Caco-2 (cell line): ENCODE measurements around the gene TAF15. TPM values are rescaled to one million over a fixed set of nuclear protein-coding genes. Genes with fewer than 3 reads are reported as not detected.

Experiments used
- BruUV-seq: library from RNA; stranded (reverse); fragments of 400-500 nt; replicated peaks from 2 replicates; lab custom pipeline; 2021; lab: Mats Ljungman, UMichigan
- CTCF ChIA-PET: fragments of 300-600 bp; sonication (Branson Sonifier 250); formaldehyde crosslinking; loops from one replicate; lab custom pipeline; 2022; ENCODE audit warnings: antibody characterized with exemption; lab: Charles Lee
- POLR2A ChIA-PET: fragments of 300-600 bp; sonication (Branson Sonifier 250); formaldehyde crosslinking; loops from one replicate; lab custom pipeline; 2022; ENCODE audit warnings: antibody characterized with exemption; lab: Charles Lee
- DNase-seq, 2 experiments: peaks; one replicate each; pipeline versions ENCODE4 v3.0.0 to v3.0.0-alpha.2; 2020 to 2022
- H3K27me3 ChIP-seq: replicated peaks from 2 replicates; pipeline ENCODE4 v1.6.0; 2011; ENCODE audit warnings: low read length; ENCODE audit not compliant: control insufficient read depth, insufficient read depth
- H3K36me3 ChIP-seq: 2 replicates; pipeline ENCODE4 v1.5.1; 2011; ENCODE audit warnings: low read length; ENCODE audit not compliant: control insufficient read depth, insufficient read depth
- H3K4me1 ChIP-seq: fragments of 250-450 bp; sonication (Bioruptor Pico); 2 replicates; pipeline ENCODE4 v1.5.1; 2020; ENCODE audit warnings: mild to moderate bottlenecking
- H3K4me3 ChIP-seq: 2 replicates; pipeline ENCODE4 v1.5.1; 2011; ENCODE audit warnings: low read depth, mild to moderate bottlenecking, control low read depth, low read length
- H3K9me3 ChIP-seq: fragments of 250-450 bp; sonication (Bioruptor Pico); 2 replicates; pipeline ENCODE4 v1.5.1; 2020; ENCODE audit warnings: mild to moderate bottlenecking, moderate library complexity
- H3K27ac Mint-ChIP-seq: one replicate; pipeline ENCODE4 v1.8.0; 2022; ENCODE audit warnings: mixed read lengths; ENCODE audit not compliant: unreplicated experiment
- H3K27me3 Mint-ChIP-seq: one replicate; pipeline ENCODE4 v1.8.0; 2022; ENCODE audit warnings: mixed read lengths; ENCODE audit not compliant: insufficient read depth, unreplicated experiment
- H3K36me3 Mint-ChIP-seq: one replicate; pipeline ENCODE4 v1.8.0; 2022; ENCODE audit warnings: mild to moderate bottlenecking, mixed read lengths; ENCODE audit not compliant: insufficient read depth, unreplicated experiment
- H3K4me1 Mint-ChIP-seq: one replicate; pipeline ENCODE4 v1.8.0; 2022; ENCODE audit warnings: low read depth, mixed read lengths; ENCODE audit not compliant: unreplicated experiment
- H3K4me3 Mint-ChIP-seq: one replicate; pipeline ENCODE4 v1.8.0; 2022; ENCODE audit warnings: mild to moderate bottlenecking, moderate library complexity, mixed read lengths; ENCODE audit not compliant: unreplicated experiment
- H3K9me3 Mint-ChIP-seq: one replicate; pipeline ENCODE4 v1.8.0; 2022; ENCODE audit warnings: mixed read lengths; ENCODE audit not compliant: unreplicated experiment
- CTCF ChIP-seq, 2 experiments: fragments of 200-600 bp in 1 of 2; IDR thresholded peaks; 1 replicate in 1 of 2; 2 replicates in 1 of 2; pipeline versions ENCODE4 v1.5.1 to v1.8.0; 2011 to 2022; ENCODE audit warnings: antibody characterized with exemption in 1 of 2, control low read depth in 1 of 2, inconsistent platforms in 1 of 2, low read depth in 1 of 2, low read length in 1 of 2, mild to moderate bottlenecking in 1 of 2, moderate library complexity in 1 of 2; ENCODE audit not compliant: insufficient read depth in 1 of 2, severe bottlenecking in 1 of 2, unreplicated experiment in 1 of 2
- intact Hi-C: fragments of 100-400 bp; cut with micrococcal nuclease; formaldehyde crosslinking; loops from one replicate; pipeline ENCODE4 v1.10.0; 2022; ENCODE audit not compliant: unreplicated experiment
- total RNA-seq: library from RNA; stranded (reverse); gene quantifications from 2 replicates; pipeline ENCODE4 v1.2.3, GENCODE V29; 2022

The TAF15 gene
- total RNA-seq, 1 experiment from 2014 or later = 350 TPM

- BruUV-seq = no TSS peak
- intact Hi-C loops = no loop called here
- Mint-ChIP-seq H3K9me3 (no peaks in the 10 kb centered on the region), H3K4me3 (no peak overlapping the region), H3K27me3 (peaks cover 8% of the 10 kb centered on the region), H3K36me3 (no peaks in the 10 kb centered on the region), H3K4me1 (peaks cover 5% of the 10 kb centered on the region), H3K27ac (no peak overlapping the region)
- TF ChIP-seq CTCF (IDR thresholded peaks at IDR 0.05; ENCODE audit: insufficient read depth in 1 of 2, low read depth in 1 of 2, low read length in 1 of 2, severe bottlenecking in 1 of 2, unreplicated experiment in 1 of 2) = no peak
- POLR2A ChIA-PET = no interaction called here
- H3K4me3 ChIP-seq = no peak overlapping the region
- H3K9me3 ChIP-seq = no peaks in the 10 kb centered on the region
- no peaks in the 10 kb centered on the region for H3K36me3 ChIP-seq
- no peak for DNase-seq
- CTCF ChIA-PET = interaction anchor here (2.7 kb wide), 1 partner anchor 9 kb away, joined by 10 read pairs; no protein-coding TSS in a partner anchor
- no peaks in the 10 kb centered on the region for H3K4me1 ChIP-seq
- no peaks in the 10 kb centered on the region for H3K27me3 ChIP-seq
Measured at GRCh38 chr17:35773129-35773528, 36.2 kb upstream of the TAF15 start.

DNA sequence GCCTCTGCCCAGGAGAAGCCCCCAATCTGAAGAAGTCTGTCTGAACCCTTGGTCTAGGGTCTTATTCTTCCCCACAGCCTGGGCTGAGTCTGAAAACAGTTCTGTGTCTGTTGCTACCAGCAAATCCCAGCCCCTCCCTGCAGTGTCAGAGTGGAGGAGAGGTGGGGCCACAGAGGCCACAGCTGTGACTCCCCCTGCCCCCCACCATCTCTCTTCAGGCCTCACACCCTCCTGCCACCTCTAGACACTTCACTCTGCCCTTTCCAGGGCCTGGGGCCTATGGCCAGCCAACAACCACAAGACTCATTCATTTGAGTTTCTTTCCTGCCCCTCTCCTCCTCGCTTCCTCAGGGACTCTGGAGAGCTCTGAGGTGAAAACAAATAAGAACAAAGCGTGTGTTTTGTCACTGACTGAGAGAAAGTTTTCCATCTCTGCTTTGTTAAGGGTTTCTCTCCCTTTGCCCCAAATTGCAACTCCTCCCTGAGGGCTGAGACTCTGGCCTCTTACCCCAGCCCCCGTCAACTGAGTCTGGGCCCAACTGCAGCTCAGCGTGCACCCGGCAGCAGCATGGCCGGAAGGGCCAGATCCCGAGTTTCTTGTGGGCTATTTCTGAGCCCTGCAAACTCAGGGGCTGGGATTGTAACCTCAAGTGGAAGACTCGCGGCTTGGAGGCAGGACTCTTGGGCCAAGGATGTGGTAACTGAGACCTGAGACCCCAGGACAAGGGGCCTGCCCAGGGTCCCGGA, 35.4 kb upstream of the TAF15 start:
- Histone ChIP-seq H3K9me3 (no peaks in the 10 kb centered on the region), H3K27me3 (no peaks in the 10 kb centered on the region), H3K4me3 (no peak overlapping the region), H3K36me3 (no peaks in the 10 kb centered on the region), H3K4me1 (no peaks in the 10 kb centered on the region)
- no peaks in the 10 kb centered on the region for H3K9me3 Mint-ChIP-seq
- DNase-seq = no peak
- no peak overlapping the region for H3K27ac Mint-ChIP-seq
- peaks cover 7% of the 10 kb centered on the region for H3K4me1 Mint-ChIP-seq
- intact Hi-C loops = no loop called here
- peaks cover 8% of the 10 kb centered on the region for H3K27me3 Mint-ChIP-seq
- no peaks in the 10 kb centered on the region for H3K36me3 Mint-ChIP-seq
- no peak overlapping the region for H3K4me3 Mint-ChIP-seq
- no TSS peak for BruUV-seq
- ChIA-PET POLR2A (no interaction called here), CTCF (interaction anchor here (2.7 kb wide), 1 partner anchor 9 kb away, joined by 10 read pairs; no protein-coding TSS in a partner anchor)
- no peak for TF ChIP-seq CTCF (IDR thresholded peaks at IDR 0.05; ENCODE audit: insufficient read depth in 1 of 2, low read depth in 1 of 2, low read length in 1 of 2, severe bottlenecking in 1 of 2, unreplicated experiment in 1 of 2)

GRCh38 chr17:35774499-35774898, 34.8 kb upstream of the TAF15 start:
- peaks cover 7% of the 10 kb centered on the region for H3K4me1 Mint-ChIP-seq
- peaks cover 8% of the 10 kb centered on the region for H3K27me3 Mint-ChIP-seq
- CTCF ChIA-PET = interaction anchor here (2.7 kb wide), 1 partner anchor 10 kb away, joined by 10 read pairs; no protein-coding TSS in a partner anchor
- H3K4me3 Mint-ChIP-seq = no peak overlapping the region
- no peaks in the 10 kb centered on the region for H3K36me3 Mint-ChIP-seq
- H3K9me3 Mint-ChIP-seq = no peaks in the 10 kb centered on the region
- no peaks in the 10 kb centered on the region for H3K9me3 ChIP-seq
- no TSS peak for BruUV-seq
- no peak overlapping the region for H3K27ac Mint-ChIP-seq
- no peak for DNase-seq
- no peaks in the 10 kb centered on the region for H3K27me3 ChIP-seq
- TF ChIP-seq CTCF (IDR thresholded peaks at IDR 0.05; ENCODE audit: insufficient read depth in 1 of 2, low read depth in 1 of 2, low read length in 1 of 2, severe bottlenecking in 1 of 2, unreplicated experiment in 1 of 2) = no peak
- no peak overlapping the region for H3K4me3 ChIP-seq
- POLR2A ChIA-PET = no interaction called here
- no peaks in the 10 kb centered on the region for H3K4me1 ChIP-seq
- no peaks in the 10 kb centered on the region for H3K36me3 ChIP-seq
- intact Hi-C loops = no loop called here
